Inferior parietal cortex (tissue), 1 donor: Measurements from ENCODE around the gene TMEM60.
"Not testable (repeated sequence)": the region's sequence is repeated elsewhere in the genome, so short reads cannot be mapped to it uniquely, and the experiment has no call there.

Experiments
- DNase-seq: peaks from one replicate; pipeline ENCODE4 v3.0.0-alpha.2; 2016; ENCODE audit errors: extremely low spot score

Gene TMEM60

GRCh38 chr7:77798394-77799077, at the start of gene TMEM60, which contains the start of gene PHTF2:
Gene TMEM60 (minus strand): TSS chr7:77798434. CDS start chr7:77794373, 4,061 bp downstream.
Gene PHTF2 (plus strand): TSS chr7:77798773.
- DNase-seq, result peak; percentile 99

GRCh38 chr7:77846317-77847092, 48.3 kb upstream of the TMEM60 start:
- DNase-seq, result no peak

- no peak for DNase-seq
Measured at GRCh38 chr7:77843194-77843593, 45.0 kb upstream of the TMEM60 start.

- DNase-seq, result no peak
Measured at GRCh38 chr7:77839919-77840318, 41.7 kb upstream of the TMEM60 start.

GRCh38 chr7:77838929-77839491, 40.8 kb upstream of the TMEM60 start:
- no peak for DNase-seq

- no peak for DNase-seq
Measured at GRCh38 chr7:77837966-77838365, 39.7 kb upstream of the TMEM60 start.

GRCh38 chr7:77837275-77837674, 39.0 kb upstream of the TMEM60 start:
- no peak for DNase-seq

GRCh38 chr7:77836425-77836824, 38.2 kb upstream of the TMEM60 start:
- not testable (repeated sequence) for DNase-seq

- no peak for DNase-seq
Measured at GRCh38 chr7:77833136-77833535, 34.9 kb upstream of the TMEM60 start.

GRCh38 chr7:77831953-77832352, 33.7 kb upstream of the TMEM60 start:
- DNase-seq, result no peak

- no peak for DNase-seq
Measured at GRCh38 chr7:77831481-77831880, 33.2 kb upstream of the TMEM60 start.

GRCh38 chr7:77830649-77831355, 32.6 kb upstream of the TMEM60 start:
- DNase-seq, result no peak

GRCh38 chr7:77827999-77828398, 29.8 kb upstream of the TMEM60 start:
- DNase-seq, result no peak

GRCh38 chr7:77826300-77826699, 28.1 kb upstream of the TMEM60 start:
- no peak for DNase-seq

GRCh38 chr7:77825131-77825530, 26.9 kb upstream of the TMEM60 start:
- no peak for DNase-seq

GRCh38 chr7:77824636-77825035, 26.4 kb upstream of the TMEM60 start:
- no peak for DNase-seq

GRCh38 chr7:77823787-77824186, 25.6 kb upstream of the TMEM60 start:
- DNase-seq, result no peak

GRCh38 chr7:77822269-77822668, 24.0 kb upstream of the TMEM60 start:
- no peak for DNase-seq

GRCh38 chr7:77820967-77821366, 22.7 kb upstream of the TMEM60 start:
- no peak for DNase-seq

GRCh38 chr7:77819021-77819420, 20.8 kb upstream of the TMEM60 start:
- no peak for DNase-seq

- DNase-seq, result no peak
Measured at GRCh38 chr7:77813180-77813579, 14.9 kb upstream of the TMEM60 start.

- DNase-seq, result peak; percentile 43
Measured at GRCh38 chr7:77812290-77812685, 14.1 kb upstream of the TMEM60 start.
